ENCODE data around the gene TPRG1.

TPRG1 gene

GRCh38 chr3:189360291-189360690 lies 188.5 kb downstream of the TPRG1 start:
- H3K27ac ChIP-seq: no peak overlapping the region
- no peak for TF ChIP-seq CTCF (conservative IDR thresholded peaks at IDR 0.05)
- no peak for TF ChIP-seq ZFX (IDR thresholded peaks at IDR 0.05)

- TF ChIP-seq CTCF (conservative IDR thresholded peaks at IDR 0.05) (no peak), ZFX (IDR thresholded peaks at IDR 0.05) (no peak)
- H3K27ac ChIP-seq: no peak overlapping the region
Measured at GRCh38 chr3:189361103-189361835, 189.5 kb downstream of the TPRG1 start.

GRCh38 chr3:189363590-189364255 lies 192.0 kb downstream of the TPRG1 start:
- TF ChIP-seq CTCF (conservative IDR thresholded peaks at IDR 0.05) (no peak), ZFX (IDR thresholded peaks at IDR 0.05) (no peak)
- no peak overlapping the region for H3K27ac ChIP-seq

GRCh38 chr3:189365609-189366564 lies 194.1 kb downstream of the TPRG1 start:
- no peak overlapping the region for H3K27ac ChIP-seq
- TF ChIP-seq CTCF (conservative IDR thresholded peaks at IDR 0.05) (0 out of 2 replicates have a peak, but pooled peaks have one; percentile 8), ZFX (IDR thresholded peaks at IDR 0.05) (no peak)

- TF ChIP-seq CTCF (conservative IDR thresholded peaks at IDR 0.05): no peak
- TF ChIP-seq ZFX (IDR thresholded peaks at IDR 0.05): no peak
- no peak overlapping the region for H3K27ac ChIP-seq
Measured at GRCh38 chr3:189368384-189368783, 196.6 kb downstream of the TPRG1 start.

GRCh38 chr3:189369636-189370035 lies 197.9 kb downstream of the TPRG1 start:
- TF ChIP-seq CTCF (conservative IDR thresholded peaks at IDR 0.05): no peak
- no peak for TF ChIP-seq ZFX (IDR thresholded peaks at IDR 0.05)
- no peak overlapping the region for H3K27ac ChIP-seq
